Subcutaneous adipose tissue (tissue), 4 donors: ENCODE data around the gene ZNF157. TPM values are rescaled to one million over a fixed set of nuclear protein-coding genes. Genes with fewer than 3 reads are reported as not detected.

Source experiments
- total RNA-seq, 4 donors: library from RNA; depleted of rRNA; stranded (reverse); fragments of >200 nt; gene quantifications; one replicate each; pipeline ENCODE4 v1.1.0, GENCODE V29; 2016
- TF ChIP-seq, protein P1 (sequence below): fragments of 450-650 bp; IDR thresholded peaks from one replicate; pipeline ENCODE4 v1.5.1; 2016; ENCODE audit warnings: low read depth, mild to moderate bottlenecking, control low read depth, antibody characterized with exemption, moderate library complexity

Gene ZNF157
- total RNA-seq, 4 donors from 2014 or later: not detected

DNA sequence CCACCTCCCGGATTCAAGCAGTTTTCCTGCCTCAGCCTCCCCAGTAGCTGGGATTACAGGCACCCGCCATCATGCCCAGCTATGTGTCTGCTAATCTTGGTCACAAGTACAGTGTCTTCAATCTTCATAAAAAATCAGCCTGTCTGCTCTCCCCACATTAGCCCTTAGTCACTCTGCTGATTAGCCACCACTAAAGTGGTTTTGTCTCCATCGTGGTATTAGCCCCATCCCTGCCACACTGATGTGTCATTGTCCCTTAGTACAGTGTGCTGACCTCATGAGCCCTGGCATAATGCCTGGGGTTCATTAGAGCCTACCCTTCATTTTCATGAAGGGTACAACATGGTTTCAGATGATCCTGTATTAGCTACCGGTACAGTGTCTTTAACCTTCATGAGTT lies 49.9 kb downstream of the ZNF157 start:
- TF ChIP-seq, protein P1, sequence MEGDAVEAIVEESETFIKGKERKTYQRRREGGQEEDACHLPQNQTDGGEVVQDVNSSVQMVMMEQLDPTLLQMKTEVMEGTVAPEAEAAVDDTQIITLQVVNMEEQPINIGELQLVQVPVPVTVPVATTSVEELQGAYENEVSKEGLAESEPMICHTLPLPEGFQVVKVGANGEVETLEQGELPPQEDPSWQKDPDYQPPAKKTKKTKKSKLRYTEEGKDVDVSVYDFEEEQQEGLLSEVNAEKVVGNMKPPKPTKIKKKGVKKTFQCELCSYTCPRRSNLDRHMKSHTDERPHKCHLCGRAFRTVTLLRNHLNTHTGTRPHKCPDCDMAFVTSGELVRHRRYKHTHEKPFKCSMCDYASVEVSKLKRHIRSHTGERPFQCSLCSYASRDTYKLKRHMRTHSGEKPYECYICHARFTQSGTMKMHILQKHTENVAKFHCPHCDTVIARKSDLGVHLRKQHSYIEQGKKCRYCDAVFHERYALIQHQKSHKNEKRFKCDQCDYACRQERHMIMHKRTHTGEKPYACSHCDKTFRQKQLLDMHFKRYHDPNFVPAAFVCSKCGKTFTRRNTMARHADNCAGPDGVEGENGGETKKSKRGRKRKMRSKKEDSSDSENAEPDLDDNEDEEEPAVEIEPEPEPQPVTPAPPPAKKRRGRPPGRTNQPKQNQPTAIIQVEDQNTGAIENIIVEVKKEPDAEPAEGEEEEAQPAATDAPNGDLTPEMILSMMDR: no peak

DNA sequence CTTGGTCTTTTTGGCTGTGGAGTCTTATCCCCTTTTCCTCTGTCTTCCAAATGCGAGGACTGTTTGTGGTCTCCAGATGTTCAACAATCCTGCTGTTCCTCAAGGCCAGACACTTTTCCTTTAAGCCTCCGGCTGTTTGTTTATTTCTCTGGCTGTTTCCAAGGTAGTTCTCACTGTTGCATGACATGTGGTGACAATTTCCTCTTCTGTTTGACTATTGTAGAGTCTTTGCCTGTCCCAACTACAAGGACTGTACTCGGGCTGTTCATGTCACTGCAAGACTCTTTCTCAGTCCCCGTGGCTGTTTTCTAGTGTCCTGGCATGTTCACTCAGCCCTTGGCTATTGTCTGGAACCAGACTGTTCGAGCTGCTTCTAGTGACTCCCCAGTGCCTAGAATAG lies 50.6 kb downstream of the ZNF157 start:
- TF ChIP-seq, protein P1: no peak

DNA sequence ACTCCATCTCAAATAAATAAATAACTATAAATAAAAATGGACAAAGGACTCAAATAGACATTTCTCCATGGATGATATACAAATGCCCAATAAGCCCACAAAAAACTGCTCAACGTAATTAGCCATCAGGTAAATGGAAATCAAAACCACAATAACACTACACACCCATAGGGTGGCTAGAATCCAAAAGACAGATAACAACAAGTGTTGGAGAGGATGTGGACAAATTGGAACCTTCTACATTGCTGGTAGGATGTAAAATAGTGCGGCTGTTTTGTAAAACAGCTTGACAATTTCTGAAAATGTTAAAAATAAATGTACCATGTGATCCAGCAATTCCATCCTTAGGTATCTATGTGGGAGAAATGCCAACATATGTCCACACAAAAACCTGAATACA lies 52.1 kb downstream of the ZNF157 start:
- TF ChIP-seq, protein P1: no peak

DNA sequence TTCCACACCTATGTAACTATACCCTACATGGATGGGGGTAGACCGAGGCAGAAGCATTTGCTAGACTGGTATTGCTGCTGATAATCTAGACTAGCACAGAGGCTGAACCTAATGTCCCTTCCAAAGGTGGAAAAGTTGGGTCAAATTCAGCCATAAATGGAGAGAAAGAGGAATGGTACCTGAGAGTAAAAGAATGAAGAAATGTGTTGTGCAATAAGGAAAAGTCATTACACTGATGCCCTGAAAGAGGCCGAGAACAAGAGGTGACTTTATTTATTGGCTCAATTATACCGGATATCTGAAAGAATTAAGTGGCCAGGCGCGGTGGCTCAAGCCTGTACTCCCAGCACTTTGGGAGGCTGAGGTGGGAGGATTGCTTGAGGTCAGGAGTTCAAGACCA lies 60.5 kb downstream of the ZNF157 start:
- TF ChIP-seq, protein P1: no peak

DNA sequence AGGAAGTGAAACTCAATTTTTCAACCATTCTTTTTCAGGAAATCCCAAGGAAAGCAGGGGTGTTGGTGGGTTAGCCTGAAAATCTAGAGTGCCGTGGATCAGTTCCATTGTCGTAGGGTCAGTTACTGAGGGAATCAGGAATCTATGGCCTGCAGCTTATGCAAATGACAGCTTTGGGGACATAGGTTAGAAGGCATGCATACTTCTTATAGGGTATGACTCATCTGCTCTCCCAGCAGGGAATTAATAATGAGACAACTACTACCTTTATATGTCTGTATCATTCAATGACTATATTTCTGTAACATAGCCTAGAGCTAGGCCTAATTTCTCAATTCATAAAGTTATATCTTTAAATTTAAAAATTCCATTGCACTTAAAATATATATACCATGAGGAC lies 76.1 kb downstream of the ZNF157 start:
- TF ChIP-seq, protein P1: no peak

DNA sequence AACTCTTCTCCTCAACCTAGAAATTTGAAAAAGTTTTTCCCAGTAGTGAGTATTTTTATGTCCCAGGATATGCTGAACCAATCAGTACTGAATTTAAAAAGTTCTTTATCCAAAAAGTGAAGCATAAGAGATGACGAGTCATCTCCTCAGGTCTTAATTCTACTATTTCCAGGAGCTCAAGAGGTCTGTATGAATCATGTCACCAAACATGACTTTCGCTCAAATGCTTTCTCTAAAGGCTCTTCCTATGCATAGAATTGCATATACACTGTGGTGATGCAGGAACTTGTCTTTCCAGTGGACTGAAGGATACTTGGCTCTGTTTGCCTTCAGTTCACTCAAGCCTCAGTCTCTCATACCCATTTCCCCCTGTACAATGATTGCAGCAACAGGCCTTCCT lies 76.6 kb downstream of the ZNF157 start:
- TF ChIP-seq, protein P1: no peak

DNA sequence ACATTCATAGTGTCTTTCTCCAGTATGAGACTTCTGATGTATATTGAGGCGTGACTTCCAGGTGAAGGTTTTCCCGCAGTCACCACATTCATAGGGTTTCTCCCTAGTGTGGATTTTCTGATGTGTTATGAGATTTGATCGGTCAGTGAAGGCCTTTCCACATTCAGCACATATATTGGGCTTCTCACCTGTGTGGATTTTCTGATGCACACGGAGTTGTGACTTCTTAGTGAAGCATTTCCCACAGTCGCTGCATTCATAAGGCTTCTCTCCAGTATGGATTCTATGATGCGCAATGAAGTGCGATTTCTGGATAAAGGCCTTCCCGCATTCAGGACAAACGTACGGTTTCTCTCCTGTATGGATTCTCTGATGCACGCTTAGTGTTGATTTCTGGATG lies 77.2 kb downstream of the ZNF157 start:
- TF ChIP-seq, protein P1: no peak
